C1 segment of cervical spinal cord (tissue), 14 donors: ENCODE data around the gene PAAF1.
"Not testable (repeated sequence)": the region's sequence is repeated elsewhere in the genome, so short reads cannot be mapped to it uniquely, and the experiment has no call there.

ENCODE experiments used
- DNase-seq, 14 donors: peaks; one replicate each; lab custom pipeline; 2025; lab: John Stamatoyannopoulos, UW

Gene PAAF1

DNA sequence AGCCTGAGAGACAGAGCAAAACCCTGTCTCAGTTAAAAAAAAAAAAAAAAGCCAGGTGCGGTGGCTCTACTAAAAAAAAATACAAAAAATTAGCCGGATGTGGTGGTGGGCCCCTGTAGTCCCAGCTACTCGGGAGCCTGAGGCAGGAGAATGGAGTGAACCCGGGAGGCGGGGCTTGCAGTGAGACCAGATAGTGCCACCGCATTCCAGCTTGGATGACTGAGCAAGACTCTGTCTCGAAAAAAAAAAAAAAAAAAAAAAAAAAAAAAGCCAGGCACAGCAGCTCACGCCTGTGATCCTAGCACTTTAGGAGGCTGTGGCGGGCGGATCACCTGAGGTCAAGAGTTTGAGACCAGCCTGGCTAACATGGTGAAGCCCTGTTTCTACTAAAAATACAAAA, 3.6 kb downstream of the PAAF1 start:
- DNase-seq, result not testable (repeated sequence)

- DNase-seq, result no peak
Measured at GRCh38 chr11:73883856-73884255, 7.1 kb downstream of the PAAF1 start.

- no peak for DNase-seq
Measured at GRCh38 chr11:73888244-73888643, 11.4 kb downstream of the PAAF1 start.

DNA sequence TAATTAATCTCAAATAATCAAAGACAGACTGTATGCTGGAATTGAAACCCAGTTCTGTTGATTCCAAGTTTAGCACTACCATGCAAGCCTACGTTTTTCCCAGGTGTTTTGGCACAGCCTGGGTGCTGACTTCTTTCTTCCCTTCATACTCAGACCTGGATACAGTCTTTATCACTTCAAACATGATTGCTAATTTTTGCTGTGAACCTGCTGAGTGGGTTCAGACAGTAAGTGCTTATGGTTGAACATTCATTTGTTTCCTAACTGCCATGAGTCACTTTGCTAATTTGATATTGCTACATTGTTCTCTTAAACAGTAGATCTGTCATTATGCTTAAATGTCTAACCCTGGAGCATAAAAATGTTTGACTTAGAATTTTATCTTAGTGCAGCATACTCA, 12.2 kb downstream of the PAAF1 start:
- DNase-seq, result no peak

GRCh38 chr11:73889536-73889935, 12.7 kb downstream of the PAAF1 start:
- DNase-seq, result no peak

GRCh38 chr11:73893041-73893440, 16.2 kb downstream of the PAAF1 start:
- DNase-seq, result no peak

DNA sequence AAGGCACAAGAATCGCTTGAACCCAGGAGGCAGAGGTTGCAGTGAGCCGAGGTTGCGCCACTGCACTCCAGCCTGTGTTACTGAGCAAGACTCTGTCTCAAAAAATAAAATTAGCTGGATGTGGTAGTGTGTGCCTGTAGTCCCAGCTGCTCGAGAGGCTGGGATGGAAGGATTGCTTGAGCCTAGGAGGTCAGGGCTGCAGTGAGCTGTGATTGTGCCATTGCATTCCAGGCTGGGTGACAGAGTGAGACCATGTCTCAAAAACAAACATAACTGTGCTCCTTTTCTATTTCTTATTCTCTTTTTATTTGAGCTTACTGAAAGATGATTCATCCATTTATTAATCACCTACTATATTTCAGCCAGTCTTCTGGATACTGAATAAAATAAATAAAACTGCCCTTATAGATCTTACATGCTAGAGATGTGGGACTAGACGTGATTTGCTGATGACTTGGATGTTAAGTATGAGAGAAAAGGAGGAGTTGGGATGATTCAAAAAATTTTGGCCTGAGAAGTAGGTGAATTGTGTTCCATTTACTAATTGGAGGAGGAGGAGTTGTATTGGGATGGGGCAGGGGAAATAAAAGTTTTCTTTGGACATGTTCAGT, 18.0 kb downstream of the PAAF1 start:
- no peak for DNase-seq

GRCh38 chr11:73902303-73902702, 25.5 kb downstream of the PAAF1 start:
- no peak for DNase-seq

DNA sequence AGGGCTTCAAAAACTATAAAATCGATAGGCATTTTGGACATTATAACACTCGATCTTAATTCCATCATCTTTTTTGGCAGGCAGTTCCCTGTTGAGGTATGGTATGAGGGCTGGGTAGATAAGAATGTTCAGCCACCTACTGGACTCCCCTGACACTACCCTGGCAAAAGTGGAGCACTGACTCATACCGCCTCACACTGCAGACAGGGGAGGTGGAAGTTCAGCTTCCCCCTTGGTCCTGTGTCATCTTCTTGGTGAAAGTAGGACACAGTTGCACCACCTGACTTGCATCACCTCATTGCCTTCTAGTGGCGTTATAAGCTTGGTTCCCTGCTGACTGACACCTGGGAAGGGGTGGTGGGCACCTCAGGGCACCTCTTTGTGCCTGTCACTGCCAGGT, 30.4 kb downstream of the PAAF1 start:
- DNase-seq, result no peak

DNA sequence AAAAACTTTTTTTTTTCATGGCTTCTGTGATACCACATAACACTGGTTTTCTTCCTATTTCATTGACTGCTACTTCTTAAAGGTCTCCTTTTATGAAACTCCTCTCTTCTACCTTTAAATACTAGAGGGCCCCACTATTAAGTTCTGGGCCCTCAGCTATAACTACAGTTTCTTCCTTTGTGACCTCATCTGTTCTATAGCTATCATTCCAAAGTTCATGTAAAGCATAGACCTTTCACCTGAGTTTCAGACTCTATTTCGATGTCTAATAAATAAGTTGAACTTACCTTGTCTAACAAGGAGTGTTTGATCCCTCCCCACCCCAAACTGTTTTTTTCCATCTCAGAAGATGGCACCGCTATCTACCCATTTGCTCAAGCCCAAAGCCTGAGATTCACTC, 35.2 kb downstream of the PAAF1 start:
- no peak for DNase-seq

- no peak for DNase-seq
Measured at GRCh38 chr11:73913472-73913871, 36.7 kb downstream of the PAAF1 start.

GRCh38 chr11:73914284-73914683, 37.5 kb downstream of the PAAF1 start:
- DNase-seq, result no peak

DNA sequence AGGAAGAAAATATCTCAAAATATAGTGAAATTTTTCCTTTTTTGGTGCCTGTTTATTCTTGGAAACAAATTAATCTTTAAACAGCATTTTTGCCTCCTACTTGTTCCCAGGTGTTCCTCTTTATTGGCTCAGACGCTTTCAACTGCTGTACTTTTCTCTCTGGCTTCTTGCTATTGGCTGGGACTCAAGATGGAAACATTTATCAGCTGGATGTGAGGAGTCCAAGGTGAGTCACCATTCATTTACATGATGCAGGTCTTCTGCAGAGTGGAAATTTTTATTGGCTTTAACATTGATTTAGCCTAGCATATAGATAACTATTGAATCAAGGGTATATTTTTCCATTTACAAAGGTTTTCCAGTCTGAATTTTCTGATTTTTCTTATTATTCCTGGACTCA, 39.6 kb downstream of the PAAF1 start:
- DNase-seq, result no peak

- no peak for DNase-seq
Measured at GRCh38 chr11:73921180-73921579, 44.4 kb downstream of the PAAF1 start.

GRCh38 chr11:73929388-73929787, 52.6 kb downstream of the PAAF1 start:
- DNase-seq, result no peak

- DNase-seq, result peak in 5 of 14 donors; percentile 9 to 28 (median 21)
Measured at GRCh38 chr11:73931039-73931645, 54.3 kb downstream of the PAAF1 start.

GRCh38 chr11:73931951-73932350, 55.2 kb downstream of the PAAF1 start:
- DNase-seq, result no peak

DNA sequence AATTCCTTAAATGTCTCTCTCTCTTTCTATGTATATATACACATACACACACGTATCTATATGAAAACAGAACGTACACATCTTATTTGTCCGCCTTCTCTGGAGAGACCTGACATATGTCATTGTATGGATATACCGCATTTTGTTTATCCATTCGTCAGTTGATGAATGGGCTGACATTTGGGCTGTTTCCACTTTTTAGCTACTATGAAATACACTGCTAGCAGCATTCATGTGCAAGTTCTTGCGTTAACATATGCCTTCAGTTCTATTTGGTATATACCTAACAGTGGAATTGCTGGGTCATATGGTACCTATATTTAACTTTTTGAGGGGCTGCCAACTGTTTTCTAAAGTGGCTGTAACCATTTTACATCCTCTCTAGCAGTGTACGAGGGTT, 56.0 kb downstream of the PAAF1 start:
- no peak for DNase-seq

DNA sequence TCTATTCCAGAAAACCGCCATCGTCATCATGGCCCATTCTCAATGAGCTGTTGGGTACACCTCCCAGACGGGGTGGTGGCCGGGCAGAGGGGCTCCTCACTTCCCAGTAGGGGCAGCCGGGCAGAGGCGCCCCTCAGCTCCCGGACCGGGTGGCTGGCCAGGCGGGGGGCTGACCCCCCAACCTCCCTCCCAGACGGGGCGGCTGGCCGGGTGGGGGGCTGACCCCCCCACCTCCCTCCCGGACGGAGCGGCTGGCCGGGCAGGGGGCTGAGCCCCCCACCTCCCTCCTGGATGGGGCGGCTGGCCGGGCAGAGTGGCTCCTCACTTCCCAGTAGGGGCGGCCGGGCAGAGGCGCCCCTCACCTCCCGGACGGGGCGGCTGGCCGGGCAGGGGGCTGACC, 59.2 kb downstream of the PAAF1 start:
- not testable (repeated sequence) for DNase-seq

DNA sequence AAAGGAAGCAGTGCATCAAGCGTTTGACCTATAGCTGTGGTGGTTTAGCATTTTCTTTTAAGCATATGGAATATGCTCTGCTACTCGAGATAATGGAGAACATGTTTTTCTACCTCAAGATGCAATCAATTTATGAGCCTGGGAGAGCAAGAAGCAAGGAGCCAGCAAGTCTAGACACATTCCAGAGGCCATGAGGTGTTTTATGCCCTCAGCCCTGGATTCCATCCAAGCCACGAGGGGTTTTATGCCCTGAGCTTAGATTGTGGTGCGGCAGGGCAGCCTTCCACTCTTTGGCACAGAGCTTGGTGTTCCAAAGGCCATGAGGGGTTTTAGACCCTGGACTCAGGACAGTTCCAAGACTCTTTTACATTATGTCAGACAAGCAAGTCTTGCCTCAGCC, 62.3 kb downstream of the PAAF1 start:
- DNase-seq, result no peak

DNA sequence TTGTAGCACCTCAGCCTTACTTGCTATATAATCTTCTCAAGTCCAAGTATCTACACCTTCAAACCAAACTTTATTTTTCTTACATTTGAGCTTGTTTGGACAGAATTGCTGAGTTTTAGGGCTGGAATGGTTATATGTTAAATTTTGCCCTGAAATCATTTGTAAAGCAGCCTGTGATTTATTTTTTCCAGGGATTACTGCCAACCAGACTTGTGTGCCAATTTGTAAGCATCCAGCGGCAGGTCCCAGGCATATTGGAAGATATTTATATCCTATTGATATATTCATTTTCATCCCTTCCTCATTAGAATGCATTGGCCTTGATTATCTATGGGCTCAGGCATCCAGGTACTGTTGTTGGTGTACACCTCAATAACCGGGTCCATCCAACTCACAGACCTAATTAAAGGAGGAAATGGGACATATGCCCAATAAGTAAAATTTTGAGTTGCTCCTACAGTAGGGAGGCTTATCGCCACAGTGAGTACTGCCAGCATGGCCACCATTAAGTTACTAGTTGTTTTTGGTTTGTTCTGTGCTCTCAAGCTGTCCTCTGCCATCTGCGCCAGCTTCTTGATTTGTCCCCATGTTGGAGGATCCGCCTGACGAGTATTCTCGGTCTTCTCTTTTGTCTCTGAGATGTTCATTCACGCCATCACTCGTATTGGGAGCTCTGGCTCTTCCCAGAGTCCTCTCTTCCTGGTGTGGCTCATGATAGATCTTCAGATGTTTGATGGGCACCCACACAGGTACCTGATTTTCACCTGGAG, 64.2 kb downstream of the PAAF1 start:
- no peak for DNase-seq

- DNase-seq, result no peak
Measured at GRCh38 chr11:73942010-73942409, 65.2 kb downstream of the PAAF1 start.

GRCh38 chr11:73944085-73944484, 67.3 kb downstream of the PAAF1 start:
- DNase-seq, result no peak
